Fibroblast of mammary gland (primary cell): ENCODE data around the gene MYO1A.
"Not testable (repeated sequence)": the region's sequence is repeated elsewhere in the genome, so short reads cannot be mapped to it uniquely, and the experiment has no call there.

Source experiments
- DNase-seq: peaks from one replicate; pipeline ENCODE4 v3.0.0-alpha.2; 2010; ENCODE audit warnings: low read depth
- H3K4me3 ChIP-seq: 2 replicates; pipeline ENCODE4 v1.5.1; 2011; ENCODE audit warnings: low read depth, mild to moderate bottlenecking, low read length, moderate library complexity; ENCODE audit not compliant: control insufficient read depth
- CTCF ChIP-seq: conservative IDR thresholded peaks from 2 replicates; pipeline ENCODE4 v1.5.1; 2011; ENCODE audit warnings: low read depth, low read length, inconsistent platforms; ENCODE audit not compliant: control insufficient read depth, insufficient read depth

The MYO1A gene

GRCh38 chr12:56987551-56988053, 62.3 kb downstream of the MYO1A start:
- no peak overlapping the region for H3K4me3 ChIP-seq
- DNase-seq = peak; percentile 71
- TF ChIP-seq CTCF = peak; percentile 94

GRCh38 chr12:56987011-56987410, 62.9 kb downstream of the MYO1A start:
- no peak for DNase-seq
- H3K4me3 ChIP-seq = no peak overlapping the region
- TF ChIP-seq CTCF = no peak

- peak; percentile 12 for DNase-seq
- H3K4me3 ChIP-seq = not testable (repeated sequence)
Measured at GRCh38 chr12:56985714-56986113, 64.2 kb downstream of the MYO1A start.

DNA sequence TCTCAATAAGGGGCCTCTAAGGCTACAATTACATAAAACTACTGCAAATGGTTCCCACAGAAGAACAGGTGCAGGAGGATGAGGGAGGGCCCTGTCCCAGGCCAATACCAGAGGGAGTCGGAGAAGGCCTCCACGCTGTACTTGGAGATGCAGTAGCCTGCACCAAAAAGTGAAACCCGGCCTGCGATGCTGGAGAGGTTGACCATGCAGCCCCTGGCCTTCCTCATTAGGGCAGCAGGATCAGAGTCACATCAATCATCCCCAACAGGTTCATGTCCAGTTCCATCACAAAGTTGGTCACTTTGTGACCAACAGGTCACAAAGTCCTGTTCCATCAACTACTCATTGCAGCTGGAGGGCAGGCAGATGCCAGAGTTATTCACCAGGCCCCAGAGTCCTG, 66.5 kb downstream of the MYO1A start:
- DNase-seq = no peak
- TF ChIP-seq CTCF = no peak
- H3K4me3 ChIP-seq = no peak overlapping the region

DNA sequence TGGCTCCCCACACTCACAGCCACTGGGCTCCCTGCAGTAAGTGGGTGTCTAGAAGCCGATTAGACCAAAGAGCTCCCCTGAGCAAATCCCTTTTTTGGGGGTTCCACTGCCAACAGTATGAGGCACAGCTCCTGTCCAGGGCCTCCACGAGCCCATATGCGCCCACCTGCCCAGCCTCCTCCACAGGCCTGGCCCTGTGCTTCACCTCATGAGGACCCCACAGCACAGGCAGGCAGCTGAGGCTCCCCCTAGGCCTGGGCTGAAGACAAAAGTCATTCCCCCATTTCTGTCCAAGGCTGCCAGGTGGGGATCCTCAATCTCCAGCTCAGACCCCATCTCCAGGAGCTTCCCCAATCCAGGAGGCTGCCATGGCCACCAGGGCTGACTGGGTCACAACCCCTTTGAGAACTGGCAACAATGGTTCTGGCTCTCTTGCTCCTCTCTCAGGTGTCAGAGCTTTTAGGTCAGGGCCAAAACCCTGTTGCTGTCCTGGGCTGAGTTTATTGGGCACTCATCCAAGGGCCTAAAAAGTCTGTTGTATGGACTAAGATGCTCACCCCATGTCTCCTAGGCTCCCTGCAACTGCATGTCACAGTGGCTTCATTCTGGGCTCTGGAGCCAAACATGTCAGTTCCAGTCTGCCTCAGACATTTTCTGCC, 67.2 kb downstream of the MYO1A start:
- not testable (repeated sequence) for DNase-seq

DNA sequence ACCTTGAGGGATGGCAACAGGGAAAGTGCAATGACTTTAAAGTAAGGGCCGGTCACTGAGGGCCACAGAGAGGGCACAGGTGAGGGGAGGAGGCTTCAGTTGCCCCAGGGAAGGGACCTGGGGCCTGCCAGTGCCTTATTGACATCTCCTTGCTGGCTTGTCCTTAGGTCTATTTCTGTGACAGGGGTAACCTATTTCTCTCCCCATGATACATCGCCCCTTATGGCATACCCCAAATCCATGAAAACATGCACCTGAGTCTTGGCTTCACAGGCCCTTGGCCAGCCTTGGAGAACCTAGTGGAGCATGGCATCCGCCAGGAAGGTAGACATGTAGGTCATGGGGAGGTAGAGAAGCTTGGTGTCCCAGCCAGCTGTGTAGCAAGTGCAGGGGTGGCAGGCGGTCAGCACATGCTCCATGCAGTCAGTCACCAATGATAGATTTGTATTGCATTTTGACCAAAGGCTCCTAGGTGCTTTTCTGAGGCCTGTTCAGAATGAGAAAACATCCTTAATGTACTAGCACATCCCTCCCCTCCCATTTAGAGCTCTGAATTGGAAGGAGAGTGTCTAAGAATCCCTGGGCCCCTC, 68.9 kb downstream of the MYO1A start:
- H3K4me3 ChIP-seq = no peak overlapping the region
- DNase-seq = no peak
- TF ChIP-seq CTCF = no peak

More for the DNA sequence above, 67.2 kb downstream of the MYO1A start:
- H3K4me3 ChIP-seq = not testable (repeated sequence)

DNA sequence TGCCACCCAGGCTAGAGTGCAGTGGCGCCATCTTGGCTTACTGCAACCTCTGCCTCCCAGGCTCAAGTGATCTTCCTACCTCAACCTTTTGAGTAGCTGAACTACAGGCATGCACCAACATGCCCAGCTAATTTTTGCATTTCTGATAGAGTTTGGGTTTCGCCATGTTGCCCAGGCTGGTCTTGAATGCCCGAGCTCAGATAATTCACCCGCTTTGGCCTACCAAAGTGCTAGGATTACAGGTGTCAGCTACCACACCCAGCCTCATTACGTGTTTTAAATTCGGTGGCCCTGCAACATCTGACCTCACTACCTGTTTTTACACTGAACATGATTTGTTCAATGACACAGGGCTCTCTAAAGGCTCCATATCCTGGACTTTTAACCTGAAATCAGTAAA, 69.7 kb downstream of the MYO1A start:
- no peak for TF ChIP-seq CTCF
- DNase-seq = no peak
- H3K4me3 ChIP-seq = no peak overlapping the region

DNA sequence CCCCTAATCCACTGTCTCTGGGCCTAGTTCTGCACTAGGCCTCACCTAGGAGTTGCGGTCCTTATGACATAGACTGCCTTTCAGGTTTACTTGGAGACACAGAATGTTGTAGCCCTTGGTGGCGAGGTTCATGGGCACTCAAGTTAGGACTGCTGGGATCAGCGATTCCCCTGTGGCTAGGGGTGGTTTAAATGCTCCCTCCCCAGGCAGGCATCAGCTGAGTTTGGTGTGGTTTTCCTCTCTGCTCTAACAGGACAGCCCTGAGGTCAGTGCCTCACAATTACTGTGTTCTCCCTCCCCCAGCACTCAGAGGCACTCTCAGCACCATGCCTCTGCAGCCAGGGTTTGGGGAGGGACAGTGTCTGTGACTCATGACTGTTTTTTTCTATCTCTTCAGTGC, 70.3 kb downstream of the MYO1A start:
- DNase-seq = no peak
- no peak for TF ChIP-seq CTCF
- no peak overlapping the region for H3K4me3 ChIP-seq
